CD4-positive, alpha-beta T cell (primary cell): Measurements from ENCODE around the gene PRLHR. TPM values are rescaled to one million over a fixed set of nuclear protein-coding genes. Genes with fewer than 3 reads are reported as not detected.

ENCODE experiments used
- ATAC-seq: fragments of 200-7000 bp; cut with Tn5 transposase; one replicate; pipeline ENCODE4 v1.10.0; 2022; ENCODE audit warnings: mild to moderate bottlenecking; ENCODE audit not compliant: poor library complexity
- CTCF ChIA-PET: fragments of 350-600 bp; sonication (Branson Sonifier 250); formaldehyde crosslinking; loops from one replicate; lab custom pipeline; 2021; ENCODE audit warnings: antibody characterized with exemption, inconsistent platforms; lab: Charles Lee
- POLR2A ChIA-PET: fragments of 350-600 bp; sonication (Branson Sonifier 250); formaldehyde crosslinking; loops from one replicate; lab custom pipeline; 2021; ENCODE audit warnings: antibody characterized with exemption, inconsistent platforms; lab: Charles Lee
- DNase-seq, 14 experiments: peaks; one replicate each; pipeline ENCODE4 v3.0.0-alpha.2; 2013 to 2020; ENCODE audit warnings: mixed read lengths in 2 of 14
- H3K27ac ChIP-seq, 2 donors: one replicate each; pipeline versions ENCODE4 v1.5.1 to v1.7.0; 2013; ENCODE audit warnings: low read length in 2 of 2, low read depth in 1 of 2, mild to moderate bottlenecking in 1 of 2
- H3K27me3 ChIP-seq, 2 experiments: 1 replicate in 1 of 2; 2 replicates in 1 of 2; pipeline versions ENCODE4 v1.6.1 to v1.7.0; 2013; ENCODE audit warnings: low read length in 2 of 2, control low read depth in 1 of 2, mild to moderate bottlenecking in 1 of 2, moderate library complexity in 1 of 2; ENCODE audit not compliant: insufficient read depth in 2 of 2, control insufficient read depth in 1 of 2
- H3K36me3 ChIP-seq: one replicate; pipeline ENCODE4 v1.6.1; 2013; ENCODE audit warnings: low read length, control low read depth; ENCODE audit not compliant: insufficient read depth
- H3K4me1 ChIP-seq: one replicate; pipeline ENCODE4 v1.6.1; 2013; ENCODE audit warnings: low read length, control low read depth; ENCODE audit not compliant: insufficient read depth
- H3K4me3 ChIP-seq: one replicate; pipeline ENCODE4 v1.5.1; 2013; ENCODE audit warnings: mild to moderate bottlenecking, low read length, moderate library complexity
- H3K9me3 ChIP-seq, 2 experiments: 1 replicate in 1 of 2; 2 replicates in 1 of 2; pipeline versions ENCODE4 v1.6.1 to v1.7.0; 2013; ENCODE audit warnings: low read length in 2 of 2, mild to moderate bottlenecking in 2 of 2, control low read depth in 1 of 2, moderate library complexity in 1 of 2; ENCODE audit not compliant: control insufficient read depth in 1 of 2, insufficient read depth in 1 of 2
- H3K27ac Mint-ChIP-seq: one replicate; pipeline ENCODE4 v1.8.0; 2020; ENCODE audit warnings: mixed read lengths
- H3K27me3 Mint-ChIP-seq: one replicate; pipeline ENCODE4 v1.8.0; 2021; ENCODE audit warnings: mixed read lengths
- H3K36me3 Mint-ChIP-seq: one replicate; pipeline ENCODE4 v1.8.0; 2021; ENCODE audit warnings: low read depth, mixed read lengths
- H3K4me1 Mint-ChIP-seq: one replicate; pipeline ENCODE4 v1.8.0; 2021; ENCODE audit warnings: low read depth, mixed read lengths
- H3K4me3 Mint-ChIP-seq: one replicate; pipeline ENCODE4 v1.8.0; 2020; ENCODE audit warnings: mild to moderate bottlenecking, mixed read lengths
- H3K9me3 Mint-ChIP-seq: one replicate; pipeline ENCODE4 v1.8.0; 2020; ENCODE audit warnings: mixed read lengths
- CTCF ChIP-seq: fragments of 200-600 bp; IDR thresholded peaks from one replicate; pipeline ENCODE4 v1.8.0; 2022; ENCODE audit warnings: antibody characterized with exemption, mild to moderate bottlenecking
- intact Hi-C, 2 experiments: fragments of 100-400 bp; cut with DNase I in 1 of 2; cut with micrococcal nuclease in 1 of 2; formaldehyde crosslinking; loops; one replicate each; pipeline versions ENCODE4 v1.15.1 to v1.9.0; 2023 to 2025; cut with DNase I, micrococcal nuclease
- polyA plus RNA-seq, 2 donors: library from polyadenylated mRNA; unstranded; fragments of 120-200 nt; gene quantifications; one replicate each; pipeline ENCODE4 v1.2.1, GENCODE V29; 2013
- total RNA-seq, 174 experiments: library from RNA in 2 of 174; stranded (reverse) in 2 of 174; gene quantifications; one replicate each; pipeline ENCODE4 v1.2.3 and lab custom pipeline; 2021 to 2026

PRLHR gene
- total RNA-seq (not detected), total RNA-seq (lab: John Stamatoyannopoulos, UW) (0 to 0.41 (median 0) reads per million in 172 experiments)
- not detected for polyA plus RNA-seq (2013, experiment 1 of 2)
- not detected for polyA plus RNA-seq (2013, experiment 2 of 2)

GRCh38 chr10:118595598-118596425 is at the start of gene PRLHR:
PRLHR (minus strand) TSS chr10:118595648; CDS start chr10:118595244, 404 bp downstream.
- H3K4me1 ChIP-seq, result peaks cover 24% of the 10 kb centered on the region

GRCh38 chr10:118642228-118642627 is 46.8 kb upstream of the PRLHR start:
- Histone ChIP-seq H3K4me1 (no peaks in the 10 kb centered on the region), H3K9me3 (peaks cover 5 to 26% of the 10 kb centered on the region in 2 experiments), H3K36me3 (no peaks in the 10 kb centered on the region), H3K27ac (no peak overlapping the region), H3K4me3 (no peak overlapping the region), H3K27me3 (no peaks in the 10 kb centered on the region)
- Mint-ChIP-seq H3K9me3 (peaks cover 6% of the 10 kb centered on the region), H3K27me3 (no peaks in the 10 kb centered on the region), H3K4me1 (no peaks in the 10 kb centered on the region), H3K27ac (no peak overlapping the region), H3K36me3 (no peaks in the 10 kb centered on the region), H3K4me3 (no peak overlapping the region)
- intact Hi-C loops, result no loop called here
- POLR2A ChIA-PET, result no interaction called here
- ATAC-seq, result no peak
- no peak for TF ChIP-seq CTCF
- CTCF ChIA-PET, result no interaction called here
- DNase-seq, result no peak

More at GRCh38 chr10:118595598-118596425, at the start of gene PRLHR:
- ChIA-PET POLR2A (interaction anchor here (0.9 kb wide), 1 partner anchor 10 kb away, joined by 3 read pairs; no protein-coding TSS in a partner anchor), CTCF (no interaction called here)
- H3K36me3 Mint-ChIP-seq, result no peaks in the 10 kb centered on the region
- H3K4me3 Mint-ChIP-seq, result peak within 1 kb of the TSS; percentile 45
- DNase-seq (peak in 4 of 14 experiments; percentile 11 to 36 (median 14)), ATAC-seq (no peak)
- Histone ChIP-seq H3K27ac (no peak within 1 kb of the TSS), H3K9me3 (peaks cover 0 to 27% of the 10 kb centered on the region in 2 experiments), H3K27me3 (peaks cover 29 to 53% of the 10 kb centered on the region in 2 experiments), H3K36me3 (no peaks in the 10 kb centered on the region), H3K4me3 (no peak within 1 kb of the TSS)
- no peak within 1 kb of the TSS for H3K27ac Mint-ChIP-seq
- H3K27me3 Mint-ChIP-seq, result peaks cover 75% of the 10 kb centered on the region
- peaks cover 32% of the 10 kb centered on the region for H3K4me1 Mint-ChIP-seq
- H3K9me3 Mint-ChIP-seq, result no peaks in the 10 kb centered on the region
- intact Hi-C loops, result no loop called here
- TF ChIP-seq CTCF, result no peak

- ATAC-seq, result no peak
- H3K4me3 Mint-ChIP-seq, result no peak overlapping the region
- intact Hi-C loops, result no loop called here
- Histone ChIP-seq H3K27me3 (no peaks in the 10 kb centered on the region), H3K27ac (no peak overlapping the region), H3K4me3 (no peak overlapping the region), H3K36me3 (no peaks in the 10 kb centered on the region), H3K4me1 (no peaks in the 10 kb centered on the region), H3K9me3 (peaks cover 5 to 28% of the 10 kb centered on the region in 2 experiments)
- H3K27ac Mint-ChIP-seq, result no peak overlapping the region
- no peak for DNase-seq
- no peaks in the 10 kb centered on the region for H3K36me3 Mint-ChIP-seq
- ChIA-PET CTCF (no interaction called here), POLR2A (no interaction called here)
- H3K27me3 Mint-ChIP-seq, result no peaks in the 10 kb centered on the region
- no peaks in the 10 kb centered on the region for H3K4me1 Mint-ChIP-seq
- peaks cover 5% of the 10 kb centered on the region for H3K9me3 Mint-ChIP-seq
- TF ChIP-seq CTCF, result no peak
Measured at GRCh38 chr10:118638680-118639079, 43.2 kb upstream of the PRLHR start.
